SKM-1 (cell line): ENCODE results near the gene STX3.

Experiments
- DNase-seq: peaks from one replicate; lab custom pipeline; 2025; ENCODE audit not compliant: unreplicated experiment; lab: John Stamatoyannopoulos, UW

Gene STX3

DNA sequence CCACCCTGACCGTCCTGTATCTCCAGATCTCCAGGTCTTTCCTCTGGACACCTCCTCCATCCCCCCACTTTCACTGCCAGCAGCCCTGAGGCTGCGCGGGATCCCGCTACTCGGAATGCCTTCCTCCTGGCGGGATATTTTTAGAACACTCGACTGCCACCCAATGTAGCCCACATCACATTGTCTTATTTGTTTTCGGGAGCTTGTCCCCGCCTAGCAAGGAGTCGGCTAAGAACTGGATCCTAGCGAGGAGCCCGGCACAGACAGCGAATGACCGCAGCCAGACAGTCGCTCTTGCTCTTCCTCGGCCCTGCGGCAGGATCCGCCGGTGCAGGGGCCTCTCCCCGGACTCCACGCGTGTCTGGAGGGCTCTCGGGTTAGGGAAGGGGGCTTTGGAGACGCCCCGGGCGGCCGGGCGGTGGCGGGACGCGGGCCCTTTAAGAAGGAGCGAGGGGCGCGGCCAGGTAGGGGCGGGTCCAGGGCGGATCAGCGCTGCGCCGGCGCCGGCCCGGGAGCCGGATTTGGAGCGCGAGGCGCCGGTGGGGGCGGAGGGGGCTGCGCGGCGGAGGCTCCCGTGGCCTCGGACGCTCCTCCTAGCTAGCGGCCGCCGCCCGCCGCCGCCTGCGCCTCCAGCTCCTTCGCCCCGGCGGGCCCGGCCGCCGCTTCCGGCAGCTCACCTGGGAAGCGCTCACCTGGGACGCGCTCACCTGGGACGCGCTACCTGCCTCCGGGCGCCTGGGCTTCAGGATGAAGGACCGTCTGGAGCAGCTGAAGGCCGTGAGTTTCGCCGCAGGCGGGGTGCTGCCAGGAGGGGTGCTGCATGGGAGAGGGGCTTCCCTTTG lies at the start of gene STX3:
TSS of gene STX3 (plus strand) at position 518 of the 842 bp plus-strand sequence. CDS start at position 748, 230 bp downstream.
- DNase-seq, result peak; percentile 11

DNA sequence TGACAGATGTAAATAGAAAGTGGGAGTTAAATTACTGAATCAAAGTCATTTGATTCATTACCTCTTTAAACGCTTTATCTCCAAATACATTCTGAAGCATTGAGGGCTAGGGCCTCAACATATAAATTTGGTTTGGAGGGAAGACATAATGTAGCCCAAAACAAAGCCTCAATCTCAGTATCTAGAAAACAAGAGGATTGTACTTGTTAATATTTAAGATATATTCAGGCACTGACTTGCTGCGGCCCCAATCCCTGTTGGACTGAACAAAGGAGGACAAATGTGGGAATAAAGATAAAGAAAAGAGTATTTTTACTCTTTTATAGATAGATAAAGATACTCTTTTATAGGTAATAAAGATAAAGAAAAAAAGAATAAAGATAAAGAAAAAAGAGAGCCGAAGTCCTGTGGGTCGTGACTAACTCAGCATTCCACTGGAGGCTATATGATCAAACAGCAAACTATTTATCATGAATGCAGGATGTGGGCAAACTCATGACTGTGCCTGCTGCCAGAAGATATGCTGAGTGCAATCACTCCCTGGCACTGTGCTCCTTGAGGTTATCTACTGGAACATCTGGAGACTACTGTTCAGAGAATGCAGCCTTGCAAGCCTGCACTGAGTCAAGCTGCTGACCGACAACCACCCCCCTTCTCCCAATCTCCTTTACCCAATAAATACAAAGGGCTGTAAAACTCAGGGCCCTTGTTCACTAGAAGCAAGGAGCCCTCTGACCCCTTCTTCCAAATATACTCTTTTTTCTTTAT lies 48.5 kb upstream of the STX3 start:
- no peak for DNase-seq

GRCh38 chr11:59707371-59707770 lies 47.8 kb upstream of the STX3 start:
- DNase-seq, result no peak

DNA sequence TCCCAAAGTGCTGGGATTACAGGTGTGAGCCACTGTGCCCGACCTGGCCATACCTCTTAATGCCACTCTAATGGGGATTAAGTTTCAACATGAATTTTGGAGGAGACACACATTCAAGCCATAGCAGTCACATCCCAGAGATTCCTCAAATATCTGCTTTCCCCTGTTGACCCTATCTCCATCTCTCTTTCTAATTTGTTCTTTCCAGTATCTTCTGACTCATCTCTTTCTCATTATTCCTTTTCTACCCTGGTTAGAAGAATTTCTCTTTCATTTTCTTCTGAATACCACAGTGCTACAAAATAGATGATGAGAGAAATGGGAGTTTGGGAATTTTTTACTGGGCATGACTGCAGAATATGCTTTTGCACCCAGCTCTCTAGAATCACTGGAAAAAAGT lies 46.6 kb upstream of the STX3 start:
- DNase-seq, result no peak

DNA sequence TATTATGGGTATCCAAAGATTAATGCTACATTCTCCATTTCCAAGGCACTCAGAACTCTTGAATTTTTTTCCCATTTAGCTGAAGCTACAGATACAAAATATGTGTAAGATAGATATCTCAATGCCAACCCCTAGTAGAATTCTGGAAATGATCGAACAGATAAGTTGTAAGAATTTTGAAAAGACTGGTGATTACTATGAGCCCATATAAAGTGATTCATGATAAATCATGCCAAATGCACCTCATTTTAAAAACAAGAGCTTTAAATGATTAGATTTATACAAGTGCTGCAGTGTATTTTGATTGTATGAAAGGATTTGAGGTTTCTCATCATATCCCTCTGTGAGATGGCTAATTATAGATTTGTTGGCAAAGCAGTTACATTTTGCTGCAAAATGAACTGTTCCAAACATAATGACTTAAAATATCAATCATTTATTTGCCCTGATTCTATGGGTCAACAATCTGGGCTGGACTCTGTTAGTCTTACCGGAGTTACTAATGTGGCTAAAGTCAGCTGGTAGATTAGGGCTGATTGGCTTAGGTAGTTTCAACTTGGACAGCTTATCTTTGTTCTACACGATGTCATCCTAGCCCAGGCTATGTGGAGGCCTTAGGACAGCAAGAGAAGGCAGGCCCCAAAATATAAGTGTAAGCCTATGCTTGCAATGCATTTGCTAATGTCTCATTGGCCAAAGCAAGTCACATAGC lies 44.9 kb upstream of the STX3 start:
- DNase-seq, result no peak

DNA sequence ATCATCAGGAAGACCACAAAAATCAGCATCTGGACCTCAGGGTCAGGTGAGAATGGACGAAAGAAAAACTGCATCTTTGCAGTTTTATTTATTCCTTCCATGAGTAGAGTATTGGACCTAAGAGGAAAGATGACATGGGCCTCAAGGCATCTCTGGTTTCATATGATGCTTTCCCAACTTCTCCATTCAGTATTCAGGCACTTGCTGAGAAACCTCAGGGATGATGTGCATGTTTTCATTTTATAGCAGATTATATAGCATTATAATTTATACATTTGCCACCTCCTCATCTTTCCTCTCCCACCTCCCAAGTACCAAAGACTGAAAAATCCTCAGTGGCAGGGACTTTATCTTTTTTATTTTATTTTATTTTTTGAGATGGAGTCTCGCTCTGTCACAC lies 41.4 kb upstream of the STX3 start, which contains the start of gene OR10V1:
TSS of gene OR10V1 (minus strand) at position 101 of the 400 bp plus-strand sequence. CDS start at position 101, 0 bp downstream.
- DNase-seq, result no peak

DNA sequence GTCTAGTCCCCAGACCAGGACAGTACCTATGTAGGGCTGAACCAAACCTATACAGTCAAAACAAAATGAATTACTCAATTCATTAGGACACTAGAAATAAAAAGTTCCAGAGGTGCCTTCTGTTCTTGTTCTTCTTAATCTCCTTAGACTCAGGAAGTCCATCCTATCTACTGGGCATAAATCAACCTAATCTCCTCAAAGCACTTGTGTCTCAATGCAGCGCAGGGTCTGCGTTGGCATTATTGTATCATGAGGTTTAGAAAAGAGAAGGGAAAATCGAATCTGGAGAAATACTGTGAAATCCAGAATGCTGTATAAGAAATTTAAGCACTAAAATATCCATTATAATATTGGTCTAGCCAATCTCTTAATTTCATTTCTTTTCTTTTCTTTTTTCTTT lies 39.1 kb upstream of the STX3 start:
- DNase-seq, result no peak

DNA sequence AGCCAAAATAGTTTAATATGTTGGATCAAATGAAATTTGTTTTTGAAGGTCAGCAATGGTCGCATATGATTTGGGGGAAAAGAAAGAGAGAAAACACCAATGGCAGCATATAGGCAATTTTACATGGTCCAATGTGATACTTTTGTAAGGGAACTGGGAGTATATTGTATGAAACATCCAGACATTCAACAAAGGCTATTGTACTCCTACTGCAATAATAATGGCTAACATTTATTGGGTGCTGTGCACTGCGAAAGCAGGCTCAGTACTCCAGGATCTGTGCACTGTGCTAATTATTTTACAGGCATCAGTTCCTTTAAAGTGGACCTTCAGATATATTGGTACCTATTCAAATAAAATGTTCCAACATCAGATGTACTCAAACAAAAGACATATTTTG lies 35.6 kb upstream of the STX3 start:
- no peak for DNase-seq

- no peak for DNase-seq
These were observed 31.1 kb upstream of the STX3 start for GRCh38 chr11:59724066-59724465.

DNA sequence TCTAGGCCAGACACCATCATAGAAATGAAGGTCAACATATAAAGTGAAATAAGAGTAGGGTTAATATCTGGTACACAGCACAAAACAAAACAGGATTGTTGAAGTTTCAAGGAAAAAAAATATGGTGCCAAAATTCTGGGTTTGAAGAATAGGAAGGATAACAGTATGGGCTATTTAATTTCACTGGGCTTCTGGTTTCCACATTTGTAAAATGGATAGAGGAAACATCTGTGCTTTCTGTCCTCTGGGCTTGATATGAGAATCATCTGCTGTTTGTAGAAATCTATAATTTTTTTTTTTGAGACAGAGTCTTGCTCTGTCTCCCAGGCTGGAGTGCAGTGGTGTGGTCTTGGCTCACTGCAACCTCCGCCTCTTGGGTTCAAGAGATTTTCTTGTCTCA lies 27.8 kb upstream of the STX3 start:
- DNase-seq, result no peak

- DNase-seq, result no peak
These were observed 27.0 kb upstream of the STX3 start for GRCh38 chr11:59728154-59728553.

GRCh38 chr11:59728913-59729312 lies 26.3 kb upstream of the STX3 start:
- DNase-seq, result peak; percentile 6

- no peak for DNase-seq
These were observed 25.3 kb upstream of the STX3 start for GRCh38 chr11:59729834-59730233.

DNA sequence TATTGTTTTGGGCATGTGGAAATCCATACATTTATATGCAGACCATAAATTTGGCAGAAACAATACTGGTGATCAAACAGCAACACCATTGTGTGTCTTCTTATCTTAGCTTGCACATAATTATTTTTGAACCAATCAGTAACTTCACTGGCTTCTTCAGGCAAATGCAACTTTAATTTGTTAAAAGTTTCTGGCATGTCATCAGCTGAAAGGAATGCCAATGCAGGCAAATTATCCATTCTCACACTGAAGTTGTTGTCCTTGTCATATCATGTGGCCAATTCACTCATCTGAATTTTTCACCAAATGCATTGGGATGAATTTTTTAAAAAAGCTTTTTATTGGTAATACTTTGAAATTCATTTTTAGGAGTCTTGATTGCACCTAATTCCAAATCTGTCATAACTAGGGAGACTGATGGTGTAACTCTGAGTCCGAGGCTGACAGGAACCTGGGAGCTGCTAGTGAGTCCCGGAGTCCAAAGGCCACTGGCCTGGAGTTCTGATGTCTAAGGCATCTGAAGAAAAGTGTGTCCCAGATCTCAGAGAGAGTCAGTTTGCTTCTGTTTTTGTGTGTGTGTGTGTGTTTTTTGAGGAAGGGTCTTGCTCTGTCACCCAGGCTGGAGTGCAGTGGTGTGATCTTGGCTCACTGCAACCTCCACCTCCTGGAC lies 24.1 kb upstream of the STX3 start:
- no peak for DNase-seq

GRCh38 chr11:59746111-59746510 lies 9.1 kb upstream of the STX3 start:
- no peak for DNase-seq

DNA sequence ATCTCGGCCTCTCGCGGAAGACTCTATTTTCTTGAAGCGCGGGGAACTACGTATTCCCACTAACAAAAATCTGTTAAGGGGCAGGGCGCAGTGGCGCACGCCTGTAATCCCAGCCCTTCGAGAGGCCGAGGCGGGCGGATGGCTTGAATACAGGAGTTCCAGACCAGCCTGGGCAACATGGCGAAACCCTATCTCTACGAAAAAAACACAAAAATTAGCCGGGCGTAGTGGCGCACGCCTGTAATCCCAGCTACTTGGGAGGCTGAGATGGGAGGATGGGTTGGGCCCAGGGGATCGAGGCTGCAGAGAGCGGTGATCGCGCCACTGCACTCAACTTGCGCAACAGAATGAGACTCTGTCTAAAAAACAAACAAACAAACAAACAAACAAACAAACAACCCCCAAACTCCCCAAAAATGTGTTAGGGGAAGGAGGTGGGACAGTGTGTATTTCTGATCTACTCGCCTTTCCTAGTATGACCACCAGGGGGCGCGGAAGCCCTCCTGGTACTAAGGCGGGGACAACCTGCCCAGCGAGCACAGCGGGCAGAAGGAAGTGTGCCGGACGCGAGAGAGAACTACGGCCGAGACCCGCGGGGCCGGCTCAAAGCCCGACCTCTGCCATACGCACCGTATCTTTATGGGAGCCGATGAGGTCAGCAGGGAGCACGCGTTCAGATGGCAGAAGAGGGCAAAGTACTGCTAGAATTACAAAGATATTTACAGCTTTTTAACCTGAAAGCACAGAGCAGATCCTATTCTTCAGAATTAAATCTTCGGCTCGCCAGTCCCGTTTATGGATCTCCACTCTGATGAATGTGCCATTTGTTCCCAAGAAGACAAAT lies 1.3 kb upstream of the STX3 start:
- DNase-seq, result peak; percentile 53

DNA sequence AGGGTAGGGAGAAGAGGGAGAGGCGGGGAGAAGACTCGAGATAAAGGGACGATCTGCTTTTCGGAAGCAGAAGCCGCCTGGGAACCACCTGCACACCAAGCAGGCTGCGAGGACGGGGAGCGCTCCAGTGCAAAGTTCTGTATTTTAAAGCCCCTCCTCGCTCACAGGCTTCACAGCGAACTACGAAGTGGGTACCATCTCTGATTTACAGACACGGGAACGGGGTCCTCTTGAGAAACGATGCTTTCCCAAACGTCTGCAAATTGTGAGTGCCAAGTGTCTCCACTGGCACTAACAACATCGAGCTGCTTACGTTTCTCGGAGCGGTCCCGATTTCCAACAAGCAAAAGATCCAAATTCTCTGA lies 700 bp upstream of the STX3 start:
- DNase-seq, result no peak

DNA sequence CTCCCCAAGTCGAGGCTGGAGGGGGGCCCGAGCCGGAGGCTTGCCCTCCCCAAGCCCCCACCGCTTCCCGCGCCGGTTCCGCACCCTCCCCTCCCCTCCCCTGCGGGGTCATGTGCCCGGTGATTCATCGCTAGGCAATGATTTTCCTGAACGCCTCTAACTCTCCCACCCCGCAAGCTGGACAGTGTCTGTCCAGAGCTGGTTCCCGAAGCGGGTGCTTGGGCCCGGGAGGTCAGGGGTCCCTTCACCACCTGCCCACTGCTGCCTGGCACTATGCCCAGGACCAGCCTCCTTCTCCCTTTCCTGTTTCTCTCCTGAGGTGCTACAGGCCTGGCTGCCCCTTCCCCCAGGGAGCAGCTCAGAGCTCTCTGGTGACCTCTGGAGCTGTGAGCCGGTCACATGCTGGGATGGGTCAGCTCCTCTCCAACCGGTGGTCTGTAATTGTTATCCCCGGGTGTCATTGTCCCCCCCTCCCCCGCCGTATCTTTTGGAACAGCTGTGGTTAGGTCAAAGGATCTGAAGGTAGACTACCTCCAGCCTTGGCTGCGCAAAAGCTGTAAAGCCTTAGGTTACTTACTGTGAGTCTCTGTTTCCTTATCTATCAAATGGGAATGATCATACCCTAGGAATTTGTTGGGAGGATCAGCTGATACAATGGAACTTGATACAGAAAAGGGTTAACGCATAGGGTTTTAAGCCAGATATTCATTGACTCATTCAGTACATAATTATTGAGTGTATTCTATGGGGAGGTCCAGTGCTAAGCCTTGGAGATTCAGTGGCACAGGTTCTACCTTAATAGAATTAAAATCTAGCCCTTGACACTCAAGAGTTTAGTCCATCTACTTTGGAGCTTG lies 753 bp downstream of the STX3 start:
- DNase-seq, result no peak

- no peak for DNase-seq
These were observed 1.3 kb downstream of the STX3 start for GRCh38 chr11:59756558-59756840.
